Activated CD8-positive, alpha-beta memory T cell treated with anti-CD3 and anti-CD28 coated beads for 36 hours (primary cell): Measurements from ENCODE around the gene SORBS1. TPM values are rescaled to one million over a fixed set of nuclear protein-coding genes. Genes with fewer than 3 reads are reported as not detected.

ENCODE experiments used
- CTCF ChIA-PET: fragments of 350-600 bp; sonication (Branson Sonifier 250); formaldehyde crosslinking; loops from one replicate; lab custom pipeline; 2021; ENCODE audit warnings: antibody characterized with exemption; lab: Charles Lee
- POLR2A ChIA-PET: fragments of 350-600 bp; sonication (Branson Sonifier 250); formaldehyde crosslinking; loops from one replicate; lab custom pipeline; 2021; ENCODE audit warnings: antibody characterized with exemption; lab: Charles Lee
- total RNA-seq, 2 experiments: library from RNA; stranded (reverse); gene quantifications; one replicate each; pipeline ENCODE4 v1.2.3, GENCODE V29; 2021

SORBS1 gene
- total RNA-seq, 2 experiments from 2014 or later = 0.95 to 0.96 TPM

DNA sequence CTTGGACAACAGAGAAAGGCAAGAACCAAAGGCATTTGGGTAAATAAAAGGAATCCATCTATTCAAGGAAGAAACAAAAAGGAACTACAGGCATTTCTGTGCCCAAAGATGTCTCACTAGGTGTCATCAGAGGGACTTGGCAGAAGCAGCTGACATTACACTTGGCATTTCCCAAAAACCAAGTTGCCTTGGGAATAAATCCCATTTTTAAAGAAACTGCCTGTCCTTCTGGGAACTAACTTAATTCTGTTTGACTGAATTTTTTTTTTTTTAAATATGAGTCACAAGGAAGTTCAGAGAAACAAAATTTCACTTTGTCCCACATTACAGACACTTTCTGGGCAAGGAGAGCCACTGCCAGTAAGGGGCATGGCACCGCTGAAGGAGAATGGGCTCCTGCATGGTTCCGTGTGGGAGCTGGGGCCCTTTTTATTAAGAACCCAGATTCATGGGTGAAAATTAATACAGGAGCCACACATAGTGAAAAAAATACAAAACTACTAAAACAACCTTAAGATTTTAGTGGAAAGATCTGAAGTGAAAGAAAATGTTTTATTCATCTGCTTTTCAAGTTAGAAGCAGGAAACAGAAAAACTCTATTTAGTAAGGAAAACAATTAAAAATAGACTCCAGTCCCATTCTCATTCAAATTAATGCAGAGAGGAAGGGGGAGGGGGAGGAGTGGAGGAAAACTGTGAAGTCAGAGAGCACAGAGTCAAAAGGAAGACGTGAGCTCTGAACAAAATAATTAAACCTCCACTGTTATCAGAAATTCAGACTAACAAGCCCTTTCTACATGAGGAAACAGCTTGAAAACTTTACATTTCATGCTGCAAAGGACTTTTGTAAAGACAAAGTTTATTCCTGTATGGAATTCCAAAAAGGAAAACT lies 151.9 kb downstream of the SORBS1 start:
- ChIA-PET POLR2A (no interaction called here), CTCF (no interaction called here)

DNA sequence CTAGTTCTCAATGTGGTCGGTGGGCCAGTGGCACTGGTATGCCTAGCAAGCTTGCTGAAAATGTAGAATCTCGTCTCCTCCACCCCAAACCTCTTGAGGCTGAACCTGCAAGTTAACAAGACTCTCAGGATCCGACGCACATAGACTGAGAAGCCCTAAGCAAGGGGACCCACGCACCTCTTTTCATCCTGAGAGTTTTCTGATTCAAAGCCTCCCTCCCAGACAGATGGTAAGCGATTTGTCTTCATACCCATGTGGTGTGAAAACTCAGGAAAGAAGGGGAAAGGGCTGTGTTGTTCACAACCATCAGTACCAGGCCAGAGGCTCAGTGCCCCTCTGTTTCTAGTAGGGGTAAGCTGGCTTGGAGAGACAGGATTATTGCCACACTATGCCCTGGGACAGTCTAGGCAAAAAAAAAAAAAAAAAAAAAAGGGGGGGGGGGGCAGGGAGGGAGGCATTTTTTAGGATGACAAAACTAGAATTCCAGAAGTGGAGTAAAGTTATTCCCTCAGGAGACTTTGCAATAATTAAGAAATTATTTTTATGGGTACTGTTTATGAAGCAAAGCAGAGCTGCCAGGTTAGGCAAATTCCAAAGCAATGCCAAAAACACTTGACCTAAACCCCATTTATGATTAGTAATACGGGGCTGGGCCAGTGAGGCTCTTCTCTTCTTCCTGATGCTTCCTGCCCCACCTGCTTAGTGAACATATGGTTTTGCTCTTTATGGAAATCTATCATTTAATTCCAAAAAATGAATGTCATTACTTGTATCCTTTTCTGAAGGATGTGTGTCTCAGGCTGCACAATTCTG lies 152.8 kb downstream of the SORBS1 start:
- ChIA-PET POLR2A (no interaction called here), CTCF (no interaction called here)

DNA sequence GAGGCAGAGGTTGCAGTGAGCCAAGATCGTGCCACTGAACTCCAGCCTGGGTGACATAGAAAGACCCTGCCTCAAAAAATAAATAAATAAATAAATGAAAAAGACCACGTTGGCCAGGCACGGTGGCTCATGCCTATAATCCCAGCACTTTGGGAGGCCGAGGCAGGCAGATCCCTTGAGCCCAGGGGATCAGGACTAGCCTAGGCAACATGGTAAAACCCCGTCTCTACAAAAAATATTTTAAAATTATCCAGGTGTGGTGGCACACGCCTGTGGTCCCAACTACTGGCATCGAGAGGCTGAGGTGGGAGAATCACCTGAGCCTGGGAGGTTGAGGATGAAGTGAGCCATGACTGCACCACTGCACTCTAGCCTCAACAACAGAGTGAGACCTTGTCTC lies 153.6 kb downstream of the SORBS1 start:
- CTCF ChIA-PET = no interaction called here
- POLR2A ChIA-PET = no interaction called here

DNA sequence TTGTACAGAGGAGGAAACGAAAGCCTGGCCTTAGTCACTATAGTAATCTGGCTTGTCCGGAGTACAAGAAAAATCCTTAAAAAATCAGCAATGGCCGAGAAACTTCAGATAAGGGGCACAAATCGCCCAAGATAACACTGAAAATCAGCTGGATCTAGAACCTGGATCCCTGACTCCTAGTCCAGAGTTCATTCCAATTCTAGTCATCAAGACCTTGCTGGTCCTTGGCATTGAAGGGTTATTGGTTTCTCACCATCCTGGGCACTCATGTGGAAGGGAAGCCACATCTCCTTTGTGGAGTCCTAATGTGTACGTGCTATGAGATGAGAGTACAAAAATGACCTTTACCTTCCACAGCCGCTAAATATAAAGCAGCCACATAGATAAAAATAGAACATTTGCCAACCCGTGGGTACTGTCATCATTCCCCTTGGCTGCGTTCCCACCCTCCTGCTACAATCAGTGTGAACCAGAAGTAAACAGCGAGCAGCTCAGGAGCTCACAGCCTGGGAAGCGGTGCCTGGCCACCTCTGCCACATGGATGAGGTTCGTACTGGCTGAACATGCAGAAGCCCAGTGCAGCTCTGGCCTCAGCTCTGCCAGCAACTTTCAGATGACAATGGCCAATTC lies 154.4 kb downstream of the SORBS1 start:
- ChIA-PET CTCF (interaction anchor here (1.5 kb wide), 1 partner anchor 15 kb away, joined by 3 read pairs; no protein-coding TSS in a partner anchor), POLR2A (no interaction called here)

DNA sequence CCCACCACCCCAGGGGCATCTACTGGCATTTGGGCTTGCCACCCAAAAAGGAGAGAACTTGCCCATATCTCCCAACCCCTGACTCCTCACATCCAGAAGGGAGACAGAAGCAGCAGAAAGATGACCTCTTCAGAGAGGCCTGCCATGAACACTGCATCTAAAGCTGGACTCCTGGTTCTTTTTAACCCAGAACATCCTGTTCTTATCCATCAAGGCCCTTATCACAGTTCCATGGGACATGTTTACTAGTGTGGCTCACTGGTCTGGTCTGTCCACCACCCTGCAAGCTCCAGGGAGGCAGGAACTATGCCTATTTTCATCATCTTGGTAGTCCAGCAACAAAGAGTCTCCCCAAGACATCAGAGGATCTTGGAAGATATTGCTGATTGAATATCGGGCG lies 155.5 kb downstream of the SORBS1 start:
- ChIA-PET POLR2A (no interaction called here), CTCF (interaction anchor here (1.5 kb wide), 1 partner anchor 16 kb away, joined by 3 read pairs; no protein-coding TSS in a partner anchor)

DNA sequence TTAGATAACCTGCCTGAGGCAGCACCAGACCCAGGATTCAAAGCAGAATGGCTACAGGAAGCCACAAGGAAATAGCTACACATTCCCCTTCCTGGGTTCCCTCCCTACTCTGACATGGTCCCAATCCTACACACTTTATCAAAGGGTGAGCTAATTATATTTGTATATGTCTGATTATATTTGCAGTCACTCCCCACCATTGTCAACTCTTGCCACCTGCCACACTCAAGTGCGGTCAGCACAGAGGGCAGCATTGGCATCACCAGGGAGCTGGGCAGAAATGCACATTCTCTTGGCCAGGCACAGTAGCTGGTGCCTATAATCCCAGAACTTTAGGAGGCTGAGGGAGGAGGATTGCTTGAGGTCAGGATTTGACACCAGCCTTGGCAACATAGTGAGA lies 156.3 kb downstream of the SORBS1 start:
- ChIA-PET CTCF (interaction anchor here (1.0 kb wide), 1 partner anchor 14 kb away, joined by 3 read pairs; no protein-coding TSS in a partner anchor), POLR2A (no interaction called here)

DNA sequence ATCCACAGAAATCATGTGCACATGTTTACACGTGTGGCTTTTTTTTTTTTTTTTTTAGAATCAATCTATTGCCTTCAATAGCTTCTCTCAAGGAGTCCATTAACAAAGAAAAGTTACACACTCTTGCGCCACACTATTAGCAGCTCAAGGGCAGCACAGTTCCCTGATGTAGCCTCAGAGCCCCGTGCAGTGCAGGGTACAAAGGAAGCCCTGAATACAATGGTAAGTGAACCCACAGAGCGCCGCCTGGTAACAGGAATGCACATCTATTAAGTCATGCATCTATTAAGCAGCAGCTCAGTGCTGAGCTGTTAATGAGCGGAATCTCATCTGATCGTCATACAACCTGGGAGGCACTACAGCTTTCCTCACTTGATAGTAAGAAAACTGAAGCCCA lies 156.7 kb downstream of the SORBS1 start:
- ChIA-PET CTCF (interaction anchor here (1.0 kb wide), 1 partner anchor 15 kb away, joined by 3 read pairs; no protein-coding TSS in a partner anchor), POLR2A (no interaction called here)

DNA sequence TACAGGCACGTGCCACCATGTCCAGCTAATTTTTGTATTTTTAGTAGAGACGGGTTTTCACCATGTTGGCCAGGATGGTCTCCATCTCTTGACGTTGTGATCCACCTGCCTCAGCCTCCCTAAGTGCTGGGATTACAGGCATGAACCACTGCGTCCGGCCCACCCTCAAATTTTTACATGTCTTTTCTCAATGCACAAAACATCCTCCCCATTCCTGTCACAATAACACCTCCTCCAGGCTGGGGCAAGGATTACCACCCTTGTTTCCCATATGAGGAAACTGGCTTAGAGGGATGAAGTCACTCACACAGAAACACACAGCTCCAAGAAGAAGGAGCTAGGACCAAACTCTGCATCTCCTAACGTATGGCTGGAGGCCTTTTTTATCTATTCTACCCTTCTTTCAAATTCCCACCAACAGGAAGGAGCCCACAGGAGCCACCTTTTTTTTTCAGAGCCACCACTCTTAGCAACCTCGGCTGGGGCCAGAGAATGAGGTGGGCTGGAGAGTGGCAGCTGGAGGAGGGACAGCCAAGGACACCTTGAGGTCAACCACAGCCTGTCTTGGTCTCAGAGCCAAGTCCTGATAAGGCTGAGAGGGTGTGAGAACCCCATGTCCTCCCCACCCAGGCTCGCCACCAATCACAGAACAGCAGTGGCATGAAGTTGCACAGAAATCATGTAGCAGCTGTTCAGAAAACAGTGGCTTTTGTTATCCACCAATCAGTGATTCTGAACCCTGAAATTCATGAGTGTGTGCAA lies 157.3 kb downstream of the SORBS1 start:
- ChIA-PET POLR2A (no interaction called here), CTCF (interaction anchor here (1.0 kb wide), 1 partner anchor 15 kb away, joined by 3 read pairs; no protein-coding TSS in a partner anchor)

DNA sequence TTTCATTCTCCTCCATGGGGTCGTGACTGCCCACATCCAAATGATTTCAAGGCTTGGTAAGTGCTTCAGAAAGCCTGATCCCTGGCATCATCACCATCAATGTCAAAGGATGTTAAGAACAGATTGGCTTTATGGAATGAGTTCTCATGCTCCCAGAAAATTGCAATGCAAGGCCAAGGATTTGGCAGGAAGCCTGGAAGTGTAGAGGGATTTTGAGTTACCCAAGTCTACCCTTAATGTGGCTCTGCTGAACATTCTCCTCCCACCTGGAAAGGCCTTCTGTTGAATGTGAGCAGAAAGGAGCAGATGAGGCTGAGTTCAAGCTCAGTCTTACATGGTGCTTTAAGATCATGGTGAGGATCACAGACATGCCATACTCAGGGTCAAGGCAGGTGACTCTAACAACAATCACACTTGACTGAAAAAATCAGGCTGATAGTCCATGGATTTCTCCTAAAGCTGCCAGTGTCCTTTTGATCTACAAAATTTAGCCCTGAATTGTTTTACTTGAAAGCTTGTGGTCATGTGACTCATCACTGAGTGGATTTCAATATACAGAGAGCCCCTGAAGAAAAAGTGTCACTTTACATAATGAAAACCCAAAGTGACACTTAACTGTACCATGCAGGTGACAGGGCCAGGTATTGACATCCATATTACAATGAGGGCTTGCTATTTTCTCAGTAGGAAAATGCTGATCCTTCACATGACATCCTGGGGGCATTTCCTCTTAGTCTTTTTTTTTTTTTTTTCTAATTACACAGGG lies 159.3 kb downstream of the SORBS1 start:
- CTCF ChIA-PET = no interaction called here
- POLR2A ChIA-PET = no interaction called here

DNA sequence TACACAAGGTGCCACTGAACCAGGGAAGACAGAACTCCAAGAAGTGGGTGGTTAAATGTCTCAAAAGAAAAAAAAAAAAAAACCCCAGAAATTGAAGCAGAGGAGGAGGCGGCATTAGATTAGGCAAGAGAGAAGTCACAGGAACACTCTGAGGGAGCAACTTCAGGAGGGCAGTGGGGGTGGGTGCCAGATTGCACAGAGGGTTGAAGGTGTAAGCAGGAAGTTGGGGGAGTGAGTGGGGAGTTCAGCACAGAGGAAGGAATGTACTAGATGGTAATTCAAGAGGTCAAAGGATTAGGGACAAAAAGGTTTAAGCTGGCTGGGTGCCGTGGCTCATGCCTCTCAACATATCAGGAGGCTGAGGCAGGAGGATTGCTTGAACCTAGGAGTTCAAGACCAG lies 160.4 kb downstream of the SORBS1 start:
- ChIA-PET CTCF (no interaction called here), POLR2A (no interaction called here)

DNA sequence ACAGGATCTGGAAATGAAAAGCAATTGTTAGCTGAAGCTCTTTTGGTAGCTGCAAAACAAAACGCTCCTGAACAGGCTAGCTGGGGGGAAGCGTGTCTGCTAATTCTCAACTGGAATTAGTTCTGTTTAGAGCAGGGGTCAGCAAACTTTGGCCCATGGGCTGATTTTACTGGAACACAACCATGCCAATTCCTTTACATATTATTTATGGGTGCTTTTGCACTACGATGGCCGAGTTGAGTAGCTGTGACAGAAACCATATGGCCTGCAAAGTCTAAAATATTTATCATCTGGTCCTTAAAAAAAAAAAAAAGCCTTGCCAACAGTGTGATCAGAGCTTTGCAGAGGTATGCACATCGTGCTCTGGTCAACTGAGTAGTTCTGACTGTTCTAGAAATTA lies 162.0 kb downstream of the SORBS1 start:
- CTCF ChIA-PET = interaction anchor here (0.7 to 1.1 kb wide), 2 partner anchors 15 to 31 kb away, joined by 3 to 5 read pairs; no protein-coding TSS in a partner anchor
- POLR2A ChIA-PET = no interaction called here

DNA sequence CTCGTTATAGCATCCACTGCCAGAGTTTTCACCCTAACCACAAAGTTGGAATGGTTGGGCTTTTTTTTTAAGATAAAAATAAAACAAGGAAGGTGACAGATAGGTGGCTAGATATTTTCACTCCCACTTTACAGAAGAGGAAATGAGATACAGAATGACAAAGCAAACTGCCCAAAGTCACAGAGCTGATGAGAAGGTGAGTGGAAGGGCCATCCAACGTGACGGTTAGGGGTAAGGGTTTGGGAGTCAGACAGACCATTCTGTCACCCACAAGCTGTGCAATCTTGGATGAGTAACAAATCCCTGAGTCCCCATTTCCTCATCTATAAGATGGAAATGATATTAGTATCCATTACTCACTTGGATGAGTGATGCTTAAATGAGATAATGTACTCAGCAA lies 163.4 kb downstream of the SORBS1 start:
- ChIA-PET POLR2A (no interaction called here), CTCF (no interaction called here)

DNA sequence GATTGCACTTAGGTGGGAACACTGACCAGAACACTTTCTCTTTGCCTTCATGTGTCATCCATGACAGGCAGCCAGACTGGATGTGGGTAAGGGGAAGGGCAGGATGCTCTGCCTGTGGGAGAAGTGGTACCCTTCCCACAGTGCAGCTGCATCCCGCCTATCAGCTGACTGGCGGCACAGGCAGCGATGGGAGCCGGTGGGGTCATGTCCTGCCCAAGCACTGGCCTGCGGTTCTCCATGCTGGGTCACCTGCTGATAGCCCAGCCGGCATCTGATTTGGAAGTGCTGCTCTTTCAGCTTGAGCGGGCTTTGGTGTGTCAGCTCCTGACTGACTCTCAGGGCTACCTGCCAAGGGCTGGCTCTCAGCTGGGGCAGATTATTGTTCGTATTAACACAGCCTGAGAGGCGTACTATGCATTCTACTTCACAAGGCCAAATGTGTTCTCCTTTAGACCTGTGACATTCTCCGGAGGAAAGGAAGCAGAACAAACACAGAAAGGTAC lies 165.2 kb downstream of the SORBS1 start:
- ChIA-PET POLR2A (no interaction called here), CTCF (interaction anchor here (1.5 kb wide), 1 partner anchor 50 kb away, joined by 3 read pairs; no protein-coding TSS in a partner anchor)

DNA sequence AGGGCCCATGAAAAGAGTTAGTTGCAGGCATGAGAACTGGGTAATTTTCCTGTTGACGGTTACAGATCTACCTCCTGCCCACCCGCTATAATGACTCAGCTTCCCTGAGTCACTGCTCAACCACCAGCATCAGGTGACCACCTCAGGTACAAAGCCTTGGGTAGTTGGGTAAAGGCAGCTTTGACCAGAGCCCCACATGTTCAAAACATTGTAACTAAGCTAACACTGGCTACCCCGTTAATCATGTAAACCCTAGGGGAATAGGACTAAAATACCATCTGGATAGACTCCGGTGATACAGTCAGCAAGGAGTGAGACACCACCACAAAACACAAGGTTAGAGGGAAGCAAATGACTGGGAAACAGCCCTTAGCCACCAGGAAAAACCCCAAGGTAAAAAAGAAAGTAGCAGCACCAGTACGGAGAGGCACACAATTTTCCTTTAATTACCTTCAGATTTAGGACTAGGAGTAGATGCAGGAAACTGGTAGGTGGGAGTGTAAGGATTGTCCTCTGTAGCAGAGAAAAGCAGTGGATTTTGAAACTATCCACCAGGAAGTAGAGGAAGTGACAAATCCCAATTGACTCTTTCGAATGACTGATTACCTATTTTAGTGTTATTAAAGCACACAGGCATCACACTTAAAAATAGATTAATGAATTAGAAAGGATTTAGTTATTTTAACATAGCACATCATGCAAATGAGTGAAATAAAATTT lies 166.8 kb downstream of the SORBS1 start:
- CTCF ChIA-PET = no interaction called here

DNA sequence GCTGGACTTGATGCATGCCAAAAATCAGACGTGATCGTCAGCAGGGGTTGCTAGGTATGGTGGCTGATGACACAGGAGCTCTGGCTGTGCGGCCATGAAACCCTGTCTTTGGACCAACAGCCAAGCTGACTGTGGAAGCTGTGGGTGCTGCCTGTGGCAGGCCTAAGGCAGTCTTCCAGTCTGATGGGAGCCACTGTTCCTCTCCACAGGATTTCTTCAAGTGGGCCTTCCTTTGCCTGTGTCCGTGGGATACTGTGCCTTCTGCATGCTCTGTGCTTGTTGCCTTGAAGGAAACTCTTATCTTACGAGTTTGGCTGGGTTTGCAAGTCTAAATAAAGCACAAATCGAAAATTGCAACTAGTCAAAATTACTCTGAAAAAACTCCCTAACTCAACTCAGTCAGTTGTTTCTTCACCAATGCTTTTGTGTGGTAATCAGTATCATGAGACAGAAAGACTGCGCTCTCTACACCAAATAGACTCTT lies 168.4 kb downstream of the SORBS1 start:
- ChIA-PET CTCF (interaction anchor here (1.0 kb wide), 1 partner anchor 37 kb away, joined by 4 read pairs; no protein-coding TSS in a partner anchor), POLR2A (no interaction called here)

More for the DNA sequence above, 166.8 kb downstream of the SORBS1 start:
- POLR2A ChIA-PET = no interaction called here

DNA sequence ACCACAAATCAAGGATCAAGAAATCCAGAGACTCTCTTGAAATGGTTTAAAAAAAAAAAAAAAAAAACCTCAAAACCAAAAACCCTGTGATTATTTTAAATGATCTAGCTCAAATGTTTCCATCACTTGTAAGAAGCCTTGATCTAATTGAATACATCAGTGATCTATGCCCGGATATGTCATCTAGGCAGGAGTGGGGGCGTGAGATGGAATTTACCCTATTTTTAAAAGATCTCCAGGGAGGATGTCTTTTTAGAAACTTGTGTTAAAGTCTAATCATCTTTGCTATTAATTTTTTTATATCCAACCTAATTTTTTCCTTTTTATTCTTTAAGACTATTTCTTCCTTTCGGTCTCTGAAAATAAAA lies 169.0 kb downstream of the SORBS1 start:
- CTCF ChIA-PET = interaction anchor here (1.0 kb wide), 1 partner anchor 38 kb away, joined by 4 read pairs; no protein-coding TSS in a partner anchor
- POLR2A ChIA-PET = no interaction called here
